Heart left ventricle (tissue), 13 donors: ENCODE data around the gene ABL1.

Source experiments
- POLR2A ChIP-seq, 2 donors: fragments of 450-650 bp; IDR thresholded peaks; one replicate each; pipeline ENCODE4 v1.6.1; 2017; ENCODE audit warnings: antibody characterized with exemption in 2 of 2, mild to moderate bottlenecking in 2 of 2, moderate library complexity in 2 of 2
- TF ChIP-seq, protein P1 (sequence below), 12 donors: fragments of 200-600 bp; sonication (generic) in 4 of 12; IDR thresholded peaks; one replicate each; pipeline versions ENCODE4 v1.5.0 to v1.8.0; 2018 to 2022; ENCODE audit warnings: antibody characterized with exemption in 12 of 12, mild to moderate bottlenecking in 5 of 12
- donor health status: ischemic (EF 13 %, LVEDD 7.1; RV severe dilation, severe dysfunction).
- donor health status: DM: no; HTN: yes; CAD: no.
- donor health status: DM: no; HTN: no; CAD: no.
- donor health status: ischemic (EF 25% LVEDD 6.9; RV normal size, moderate dysfunction).
- donor health status: ischemic (EF 25% LVEDD 5.7; RV mildly dilated, moderate dysfunction).
- donor health status: ischemic (EF 35%, LVEDD 5.7; RV mildly dilated, moderate dysfunction).
- donor health status: nonischemic (EF 11% LVEDD 7.7; RV severe dilation, severe dysfunction).
- donor health status: DM: yes; HTN: yes; CAD: no.
- donor health status: PGD.
- donor health status: ischemic (EF 29% LVEDD 5.4; RV normal size, mild dysfunction).
- donor health status: nonischemic (EF 23%, LVEDD 6.1; RV moderate dilation, normal function).

- TF ChIP-seq, protein P1, sequence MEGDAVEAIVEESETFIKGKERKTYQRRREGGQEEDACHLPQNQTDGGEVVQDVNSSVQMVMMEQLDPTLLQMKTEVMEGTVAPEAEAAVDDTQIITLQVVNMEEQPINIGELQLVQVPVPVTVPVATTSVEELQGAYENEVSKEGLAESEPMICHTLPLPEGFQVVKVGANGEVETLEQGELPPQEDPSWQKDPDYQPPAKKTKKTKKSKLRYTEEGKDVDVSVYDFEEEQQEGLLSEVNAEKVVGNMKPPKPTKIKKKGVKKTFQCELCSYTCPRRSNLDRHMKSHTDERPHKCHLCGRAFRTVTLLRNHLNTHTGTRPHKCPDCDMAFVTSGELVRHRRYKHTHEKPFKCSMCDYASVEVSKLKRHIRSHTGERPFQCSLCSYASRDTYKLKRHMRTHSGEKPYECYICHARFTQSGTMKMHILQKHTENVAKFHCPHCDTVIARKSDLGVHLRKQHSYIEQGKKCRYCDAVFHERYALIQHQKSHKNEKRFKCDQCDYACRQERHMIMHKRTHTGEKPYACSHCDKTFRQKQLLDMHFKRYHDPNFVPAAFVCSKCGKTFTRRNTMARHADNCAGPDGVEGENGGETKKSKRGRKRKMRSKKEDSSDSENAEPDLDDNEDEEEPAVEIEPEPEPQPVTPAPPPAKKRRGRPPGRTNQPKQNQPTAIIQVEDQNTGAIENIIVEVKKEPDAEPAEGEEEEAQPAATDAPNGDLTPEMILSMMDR (IDR thresholded peaks at IDR 0.05), result no peak
- no peak for TF ChIP-seq POLR2A (IDR thresholded peaks at IDR 0.05)
Observed at GRCh38 chr9:130806327-130806716, 28.7 kb upstream of the ABL1 start.
